ENCODE results near the gene C1QTNF8.

Gene C1QTNF8

DNA sequence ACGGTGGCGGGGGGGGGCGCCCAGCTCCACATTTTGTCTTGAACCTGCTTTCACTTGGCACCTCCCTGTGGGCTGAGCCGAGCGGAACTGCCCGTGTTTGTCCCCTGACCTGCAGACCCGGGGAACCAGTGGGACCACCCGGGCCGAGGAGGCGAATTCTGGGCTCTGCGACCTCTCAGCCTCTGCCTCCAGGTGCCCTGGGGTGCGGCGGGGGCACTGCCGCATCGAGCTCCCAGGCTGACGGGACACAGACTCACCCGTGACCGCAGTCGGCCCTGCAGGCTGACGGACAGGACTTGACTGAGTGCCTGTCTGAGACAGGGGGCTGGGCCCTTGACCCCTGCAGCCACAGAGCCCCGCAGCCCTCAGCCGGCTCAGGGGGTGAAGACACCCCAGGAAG, 11.1 kb upstream of the C1QTNF8 start:
- POLR2A ChIA-PET = no interaction called here
- no peak overlapping the region for H3K27ac ChIP-seq (ENCODE audit: insufficient read depth in 1 of 2, low read depth in 1 of 2, low read length in 2 of 2, poor library complexity in 1 of 2, severe bottlenecking in 2 of 2)
- H3K4me1 ChIP-seq (ENCODE audit: control extremely low read depth in 1 of 4, control insufficient read depth in 4 of 4, insufficient read depth in 4 of 4, low read length in 3 of 4) = peaks cover 0 to 6% (median 2%) of the 10 kb centered on the region in 4 experiments
- no peak for DNase-seq
- no peaks in the 10 kb centered on the region for H3K36me3 ChIP-seq (ENCODE audit: control insufficient read depth in 4 of 4, insufficient read depth in 4 of 4, low read length in 3 of 4)
- peaks cover 0 to 81% (median 4%) of the 10 kb centered on the region in 5 experiments for H3K27me3 ChIP-seq (replicated peaks in 2 of 5; ENCODE audit: control insufficient read depth in 4 of 5, insufficient read depth in 5 of 5, low read length in 4 of 5)
- 80% methylated on average over 22 of the region's 22 CpGs for WGBS (ENCODE audit: insufficient coverage)
- H3K9me3 ChIP-seq (ENCODE audit: control extremely low read depth in 1 of 5, control insufficient read depth in 4 of 5, insufficient read depth in 2 of 5, low read depth in 1 of 5, low read length in 4 of 5) = no peaks in the 10 kb centered on the region
- H3K4me3 ChIP-seq (ENCODE audit: control insufficient read depth in 1 of 7, extremely low read depth in 1 of 7, insufficient read depth in 4 of 7, low read depth in 2 of 7, low read length in 6 of 7) = no peak overlapping the region
- CTCF ChIA-PET = no interaction called here

DNA sequence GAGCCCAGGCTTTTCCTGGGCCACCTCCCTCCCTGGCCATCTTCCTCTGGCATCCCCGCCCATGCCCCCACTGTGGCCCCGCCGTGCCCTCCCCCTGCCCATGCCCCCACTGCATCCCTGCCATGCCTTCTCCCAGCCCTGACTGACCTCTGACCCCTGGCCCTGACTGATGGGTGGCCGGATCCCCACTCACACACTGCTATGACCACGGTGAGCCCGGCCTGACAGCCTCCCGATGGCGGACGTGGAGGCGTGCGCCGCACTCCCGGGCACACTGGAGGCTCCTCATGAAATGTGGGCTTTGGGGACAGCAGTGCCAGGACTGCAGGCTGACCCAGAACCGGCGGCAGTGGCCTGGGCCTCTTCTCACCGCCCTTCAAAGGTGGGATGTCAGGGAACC, 10.6 kb upstream of the C1QTNF8 start:
- WGBS (ENCODE audit: insufficient coverage) = 85% methylated on average over 12 of the region's 16 CpGs
- no peak for DNase-seq
- ChIA-PET POLR2A (no interaction called here), CTCF (no interaction called here)
- no peak overlapping the region for H3K4me3 ChIP-seq (ENCODE audit: control insufficient read depth in 1 of 7, extremely low read depth in 1 of 7, insufficient read depth in 4 of 7, low read depth in 2 of 7, low read length in 6 of 7)
- H3K4me1 ChIP-seq (ENCODE audit: control extremely low read depth in 1 of 4, control insufficient read depth in 4 of 4, insufficient read depth in 4 of 4, low read length in 3 of 4) = peaks cover 0 to 6% (median 2%) of the 10 kb centered on the region in 4 experiments
- H3K9me3 ChIP-seq (ENCODE audit: control extremely low read depth in 1 of 5, control insufficient read depth in 4 of 5, insufficient read depth in 2 of 5, low read depth in 1 of 5, low read length in 4 of 5) = no peaks in the 10 kb centered on the region
- H3K27ac ChIP-seq (ENCODE audit: insufficient read depth in 1 of 2, low read depth in 1 of 2, low read length in 2 of 2, poor library complexity in 1 of 2, severe bottlenecking in 2 of 2) = no peak overlapping the region
- H3K36me3 ChIP-seq (ENCODE audit: control insufficient read depth in 4 of 4, insufficient read depth in 4 of 4, low read length in 3 of 4) = no peaks in the 10 kb centered on the region
- peaks cover 0 to 78% (median 4%) of the 10 kb centered on the region in 5 experiments for H3K27me3 ChIP-seq (replicated peaks in 2 of 5; ENCODE audit: control insufficient read depth in 4 of 5, insufficient read depth in 5 of 5, low read length in 4 of 5)

DNA sequence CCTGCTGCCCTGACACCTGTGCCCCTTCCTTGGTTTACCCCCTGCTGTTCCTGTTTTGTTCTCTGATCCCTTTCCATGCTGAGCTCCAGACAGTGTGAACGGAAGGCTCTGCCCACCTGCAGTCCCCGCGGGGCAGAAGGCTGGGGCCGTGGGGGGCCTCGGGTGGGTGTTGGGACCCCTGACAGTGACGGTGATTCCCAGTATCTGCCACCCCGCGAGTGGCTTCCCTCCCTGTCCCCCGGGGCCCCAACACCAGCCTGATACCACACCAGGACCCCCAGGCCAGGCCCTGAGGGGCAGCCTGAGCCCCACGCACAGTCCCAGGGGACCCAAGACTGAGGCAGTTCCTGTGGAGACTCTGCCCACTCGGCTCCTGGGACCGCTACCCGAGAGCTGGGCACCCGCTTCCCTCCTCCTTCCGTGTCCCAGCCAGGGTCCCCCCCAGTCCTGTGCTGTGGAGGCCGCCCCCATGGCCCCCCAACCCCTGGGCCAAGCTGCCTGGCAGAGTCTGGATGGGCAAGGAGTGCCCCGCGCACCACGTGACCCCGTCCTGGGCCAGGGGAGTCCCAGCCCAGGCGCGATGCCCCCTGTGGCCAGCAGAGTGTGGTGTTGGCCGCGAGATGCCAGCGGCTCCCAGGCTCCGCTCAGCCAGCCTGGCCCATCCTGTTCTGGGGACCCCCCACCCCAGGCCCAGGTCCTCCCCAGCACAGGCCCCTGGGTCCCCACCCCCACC, 10.0 kb upstream of the C1QTNF8 start:
- Histone ChIP-seq H3K9me3 (ENCODE audit: control extremely low read depth in 1 of 5, control insufficient read depth in 4 of 5, insufficient read depth in 2 of 5, low read depth in 1 of 5, low read length in 4 of 5) (no peaks in the 10 kb centered on the region), H3K27me3 (replicated peaks in 2 of 5; ENCODE audit: control insufficient read depth in 4 of 5, insufficient read depth in 5 of 5, low read length in 4 of 5) (peaks cover 0 to 84% (median 4%) of the 10 kb centered on the region in 5 experiments), H3K4me3 (ENCODE audit: control insufficient read depth in 1 of 7, extremely low read depth in 1 of 7, insufficient read depth in 4 of 7, low read depth in 2 of 7, low read length in 6 of 7) (no peak overlapping the region), H3K27ac (ENCODE audit: insufficient read depth in 1 of 2, low read depth in 1 of 2, low read length in 2 of 2, poor library complexity in 1 of 2, severe bottlenecking in 2 of 2) (no peak overlapping the region), H3K4me1 (ENCODE audit: control extremely low read depth in 1 of 4, control insufficient read depth in 4 of 4, insufficient read depth in 4 of 4, low read length in 3 of 4) (peaks cover 0 to 6% (median 2%) of the 10 kb centered on the region in 4 experiments), H3K36me3 (ENCODE audit: control insufficient read depth in 4 of 4, insufficient read depth in 4 of 4, low read length in 3 of 4) (no peaks in the 10 kb centered on the region)
- ChIA-PET CTCF (no interaction called here), POLR2A (interaction anchor here (0.6 kb wide), 1 partner anchor 421 kb away, joined by 3 read pairs; no protein-coding TSS in a partner anchor)
- WGBS (ENCODE audit: insufficient coverage) = 49% methylated on average over 17 of the region's 26 CpGs
- DNase-seq = peak; percentile 50 to 74 (median 69)

DNA sequence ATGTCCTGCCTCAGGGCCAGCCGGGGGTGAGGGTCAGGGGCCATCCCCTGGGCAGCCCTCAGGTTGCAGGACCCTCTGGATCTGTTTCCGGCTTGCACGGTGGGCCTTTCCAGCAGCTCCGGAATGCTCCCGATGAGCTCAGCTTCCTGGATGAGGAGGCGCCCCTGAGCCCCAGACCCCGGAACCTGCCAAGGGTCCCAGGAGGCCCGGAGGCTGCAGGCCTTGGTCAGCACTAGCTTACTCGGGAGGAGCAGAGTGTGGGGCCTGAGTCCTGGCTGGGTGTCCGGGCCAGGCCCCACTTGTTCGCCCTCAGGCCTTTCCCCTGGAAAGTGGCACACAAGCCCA, 7.6 kb upstream of the C1QTNF8 start:
- POLR2A ChIA-PET = no interaction called here
- peaks cover 0 to 6% (median 2%) of the 10 kb centered on the region in 4 experiments for H3K4me1 ChIP-seq (ENCODE audit: control extremely low read depth in 1 of 4, control insufficient read depth in 4 of 4, insufficient read depth in 4 of 4, low read length in 3 of 4)
- H3K36me3 ChIP-seq (ENCODE audit: control insufficient read depth in 4 of 4, insufficient read depth in 4 of 4, low read length in 3 of 4) = no peaks in the 10 kb centered on the region
- no peak overlapping the region for H3K4me3 ChIP-seq (ENCODE audit: control insufficient read depth in 1 of 7, extremely low read depth in 1 of 7, insufficient read depth in 4 of 7, low read depth in 2 of 7, low read length in 6 of 7)
- CTCF ChIA-PET = interaction anchor here (0.7 to 1.6 kb wide), 9 partner anchors 18 to 391 kb away, joined by 3 to 4 read pairs (median 3); partner anchors contain the start of gene METRN
- 16% methylated on average over 9 of the region's 11 CpGs for WGBS (ENCODE audit: insufficient coverage)
- H3K27ac ChIP-seq (ENCODE audit: insufficient read depth in 1 of 2, low read depth in 1 of 2, low read length in 2 of 2, poor library complexity in 1 of 2, severe bottlenecking in 2 of 2) = no peak overlapping the region
- H3K27me3 ChIP-seq (replicated peaks in 2 of 5; ENCODE audit: control insufficient read depth in 4 of 5, insufficient read depth in 5 of 5, low read length in 4 of 5) = peaks cover 0 to 82% (median 4%) of the 10 kb centered on the region in 5 experiments
- DNase-seq = no peak
- no peaks in the 10 kb centered on the region for H3K9me3 ChIP-seq (ENCODE audit: control extremely low read depth in 1 of 5, control insufficient read depth in 4 of 5, insufficient read depth in 2 of 5, low read depth in 1 of 5, low read length in 4 of 5)

DNA sequence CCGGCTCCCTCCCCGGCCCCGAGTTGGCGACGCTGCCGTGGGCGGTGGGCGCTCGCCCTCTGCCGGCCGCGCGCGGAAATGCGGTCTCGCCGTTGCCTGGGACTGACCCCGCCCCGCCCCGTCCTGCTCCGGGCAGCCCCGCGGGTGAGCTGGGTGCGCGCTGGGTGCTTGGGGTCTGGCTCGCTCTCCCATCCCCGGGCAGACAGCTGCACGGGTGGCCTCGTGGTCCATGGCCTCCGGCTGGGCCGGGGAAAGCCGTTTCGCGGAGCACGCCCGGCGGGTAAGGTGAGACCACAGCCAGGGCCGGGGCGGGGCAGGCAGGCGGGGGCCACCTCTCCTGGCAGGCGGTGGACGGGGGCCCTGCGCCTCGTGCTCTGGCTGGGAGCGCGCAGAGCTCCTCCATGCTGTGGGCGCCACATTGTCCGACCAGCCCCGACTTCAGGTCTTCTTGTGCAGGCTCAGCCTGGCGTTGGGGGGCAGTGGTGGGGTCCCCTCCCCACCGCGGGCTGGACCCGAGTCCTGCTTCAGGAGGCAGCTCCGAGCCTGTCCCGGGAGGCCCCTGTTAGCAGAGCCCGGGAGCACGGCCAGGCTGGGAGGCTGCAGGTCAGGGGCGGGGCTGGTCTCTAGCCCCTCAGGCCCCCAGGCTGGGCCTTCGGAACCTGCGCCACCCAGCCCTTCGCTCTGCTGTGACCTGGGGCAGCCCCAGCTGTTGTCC, 7.0 kb upstream of the C1QTNF8 start:
- peaks cover 0 to 82% (median 4%) of the 10 kb centered on the region in 5 experiments for H3K27me3 ChIP-seq (replicated peaks in 2 of 5; ENCODE audit: control insufficient read depth in 4 of 5, insufficient read depth in 5 of 5, low read length in 4 of 5)
- no peak overlapping the region for H3K27ac ChIP-seq (ENCODE audit: insufficient read depth in 1 of 2, low read depth in 1 of 2, low read length in 2 of 2, poor library complexity in 1 of 2, severe bottlenecking in 2 of 2)
- H3K4me3 ChIP-seq (ENCODE audit: control insufficient read depth in 1 of 7, extremely low read depth in 1 of 7, insufficient read depth in 4 of 7, low read depth in 2 of 7, low read length in 6 of 7) = peak overlapping the region in 2 of 7 experiments; percentile 16 to 32
- WGBS (ENCODE audit: insufficient coverage) = 2% methylated on average over 45 of the region's 61 CpGs
- DNase-seq = peak; percentile 27 to 59 (median 54)
- no peaks in the 10 kb centered on the region for H3K9me3 ChIP-seq (ENCODE audit: control extremely low read depth in 1 of 5, control insufficient read depth in 4 of 5, insufficient read depth in 2 of 5, low read depth in 1 of 5, low read length in 4 of 5)
- POLR2A ChIA-PET = no interaction called here
- CTCF ChIA-PET = interaction anchor here (0.7 to 1.6 kb wide), 10 partner anchors 17 to 390 kb away, joined by 3 to 5 read pairs (median 3); partner anchors contain the start of gene METRN
- peaks cover 0 to 6% (median 2%) of the 10 kb centered on the region in 4 experiments for H3K4me1 ChIP-seq (ENCODE audit: control extremely low read depth in 1 of 4, control insufficient read depth in 4 of 4, insufficient read depth in 4 of 4, low read length in 3 of 4)
- no peaks in the 10 kb centered on the region for H3K36me3 ChIP-seq (ENCODE audit: control insufficient read depth in 4 of 4, insufficient read depth in 4 of 4, low read length in 3 of 4)

DNA sequence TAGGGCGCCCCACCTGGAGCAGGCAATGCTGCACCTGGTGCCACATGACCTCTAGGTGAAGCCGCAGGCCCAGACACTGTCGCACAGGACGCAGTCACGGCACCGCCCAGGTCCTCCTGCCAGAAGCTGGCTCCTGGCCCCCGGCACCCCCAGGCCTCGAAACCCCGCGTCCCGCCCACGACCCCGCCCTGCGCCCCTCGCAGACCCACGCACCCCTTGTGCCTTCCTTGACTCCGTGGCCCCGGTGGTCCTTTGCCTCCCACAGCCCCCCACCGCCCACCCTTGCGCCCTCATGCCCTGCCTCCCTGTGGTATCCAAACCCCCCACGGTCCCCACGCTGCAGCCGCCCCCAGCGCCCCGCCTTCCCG, 6.3 kb upstream of the C1QTNF8 start:
- ChIA-PET POLR2A (no interaction called here), CTCF (interaction anchor here (1.5 to 1.6 kb wide), 3 partner anchors 46 to 390 kb away, joined by 3 to 5 read pairs (median 3); no protein-coding TSS in a partner anchor)
- Histone ChIP-seq H3K4me1 (ENCODE audit: control extremely low read depth in 1 of 4, control insufficient read depth in 4 of 4, insufficient read depth in 4 of 4, low read length in 3 of 4) (peaks cover 0 to 6% (median 2%) of the 10 kb centered on the region in 4 experiments), H3K27ac (ENCODE audit: insufficient read depth in 1 of 2, low read depth in 1 of 2, low read length in 2 of 2, poor library complexity in 1 of 2, severe bottlenecking in 2 of 2) (no peak overlapping the region), H3K27me3 (replicated peaks in 2 of 5; ENCODE audit: control insufficient read depth in 4 of 5, insufficient read depth in 5 of 5, low read length in 4 of 5) (peaks cover 0 to 82% (median 4%) of the 10 kb centered on the region in 5 experiments), H3K9me3 (ENCODE audit: control extremely low read depth in 1 of 5, control insufficient read depth in 4 of 5, insufficient read depth in 2 of 5, low read depth in 1 of 5, low read length in 4 of 5) (no peaks in the 10 kb centered on the region), H3K4me3 (ENCODE audit: control insufficient read depth in 1 of 7, extremely low read depth in 1 of 7, insufficient read depth in 4 of 7, low read depth in 2 of 7, low read length in 6 of 7) (no peak overlapping the region), H3K36me3 (ENCODE audit: control insufficient read depth in 4 of 4, insufficient read depth in 4 of 4, low read length in 3 of 4) (no peaks in the 10 kb centered on the region)
- no peak for DNase-seq
- WGBS (ENCODE audit: insufficient coverage) = 75% methylated on average over 15 of the region's 26 CpGs
